A549 (cell line): ENCODE data around the gene LONRF3. TPM values are rescaled to one million over a fixed set of nuclear protein-coding genes. Genes with fewer than 3 reads are reported as not detected.

Source experiments
- ATAC-seq, 2 experiments: fragments of 200-7000 bp in 1 of 2; fragments of >200 bp in 1 of 2; cut with Nextera tagmentation in 1 of 2; cut with Tn5 transposase in 1 of 2; 3 replicates each; pipeline versions ENCODE4 v1.8.0 to v1.9.1; 2018 to 2020; ENCODE audit warnings: mild to moderate bottlenecking in 1 of 2, moderate library complexity in 1 of 2
- CTCF ChIA-PET: fragments of 300-600 bp; sonication (Branson Sonifier 250); formaldehyde crosslinking; extraction: SDS; loops from one replicate; lab custom pipeline; 2021; ENCODE audit warnings: antibody characterized with exemption, inconsistent platforms; lab: Yijun Ruan, JAX
- POLR2A ChIA-PET: fragments of 350-600 bp; formaldehyde crosslinking; extraction: SDS; loops from one replicate; lab custom pipeline; 2021; ENCODE audit warnings: antibody characterized with exemption, inconsistent platforms; lab: Yijun Ruan, JAX
- DNase-seq, 2 experiments: peaks; one replicate each; pipeline versions ENCODE4 v3.0.0 to v3.0.0-alpha.2; 2011 to 2016; ENCODE audit warnings: low read depth in 1 of 2, low spot score in 1 of 2
- FAIRE-seq: peaks from 2 replicates; lab custom pipeline; 2011; peaks lifted over from hg19 to GRCh38; lab: Jason Lieb, UNC
- H3K27ac ChIP-seq, 2 experiments: fragments of >200 bp; sonication (Bioruptor Twin); formaldehyde crosslinking; 3 replicates each; pipeline ENCODE4 v1.5.1; 2016 to 2017
- H3K4me1 ChIP-seq: fragments of >200 bp; sonication (Bioruptor Twin); formaldehyde crosslinking; 3 replicates; pipeline ENCODE4 v1.6.1; 2016
- H3K4me2 ChIP-seq: fragments of >200 bp; sonication (Bioruptor Twin); formaldehyde crosslinking; 3 replicates; pipeline ENCODE4 v1.6.1; 2016
- H3K4me3 ChIP-seq: fragments of >200 bp; sonication (Bioruptor Twin); formaldehyde crosslinking; 3 replicates; pipeline ENCODE4 v1.5.1; 2016
- H3K9me3 ChIP-seq: fragments of >200 bp; sonication (Bioruptor Twin); formaldehyde crosslinking; 3 replicates; pipeline ENCODE4 v1.6.1; 2016
- BHLHE40 ChIP-seq: IDR thresholded peaks from 2 replicates; pipeline ENCODE4 v1.6.1; 2012; ENCODE audit warnings: low read depth, low read length, inconsistent platforms
- CEBPB ChIP-seq, 2 experiments: fragments of >200 bp in 1 of 2; sonication (Bioruptor Twin) in 1 of 2; formaldehyde crosslinking in 1 of 2; IDR thresholded peaks; 2 replicates each; pipeline ENCODE4 v1.6.1; 2012 to 2016
- CHD4 ChIP-seq: fragments of 200-600 bp; sonication (generic); IDR thresholded peaks from 2 replicates; pipeline ENCODE4 v1.6.1; 2016; ENCODE audit warnings: antibody characterized with exemption, mild to moderate bottlenecking, borderline replicate concordance
- EHMT2 ChIP-seq: fragments of 200-600 bp; sonication (generic); IDR thresholded peaks from 2 replicates; pipeline ENCODE4 v1.6.1; 2016; ENCODE audit warnings: antibody characterized with exemption, low read depth, mild to moderate bottlenecking, moderate library complexity
- EP300 ChIP-seq, 2 experiments: fragments of >200 bp; sonication (Bioruptor Twin); formaldehyde crosslinking; IDR thresholded peaks; 2 replicates in 1 of 2; 3 replicates in 1 of 2; pipeline ENCODE4 v1.6.1; 2016 to 2017
- FOSB ChIP-seq: fragments of 250-450 bp; sonication (Bioruptor Pico); IDR thresholded peaks from 2 replicates; pipeline ENCODE4 v1.5.0; 2020; ENCODE audit warnings: mild to moderate bottlenecking, moderate library complexity
- FOSL2 ChIP-seq, 2 experiments: fragments of 450-650 bp in 1 of 2; fragments of >200 bp in 1 of 2; sonication (Bioruptor Twin) in 1 of 2; formaldehyde crosslinking; IDR thresholded peaks; 2 replicates each; pipeline versions ENCODE4 v1.5.0 to v1.6.1; 2016 to 2020; ENCODE audit warnings: mild to moderate bottlenecking in 1 of 2, moderate library complexity in 1 of 2
- HDAC2 ChIP-seq: fragments of 200-600 bp; sonication (generic); IDR thresholded peaks from 2 replicates; pipeline ENCODE4 v1.6.1; 2016
- HOXB5 ChIP-seq: fragments of 250-450 bp; sonication (Bioruptor Pico); IDR thresholded peaks from 2 replicates; pipeline ENCODE4 v1.5.0; 2020; ENCODE audit warnings: mild to moderate bottlenecking, moderate library complexity
- JUNB ChIP-seq: fragments of >200 bp; sonication (Bioruptor Twin); formaldehyde crosslinking; IDR thresholded peaks from 2 replicates; pipeline ENCODE4 v1.6.1; 2016
- KDM1A ChIP-seq: fragments of 200-600 bp; sonication (generic); IDR thresholded peaks from 2 replicates; pipeline ENCODE4 v1.6.1; 2016; ENCODE audit warnings: low read depth, mild to moderate bottlenecking
- KDM5A ChIP-seq: fragments of 200-600 bp; sonication (generic); IDR thresholded peaks from 2 replicates; pipeline ENCODE4 v1.6.1; 2016; ENCODE audit warnings: antibody characterized with exemption, mild to moderate bottlenecking
- MAFK ChIP-seq: fragments of 450-650 bp; IDR thresholded peaks from 2 replicates; pipeline ENCODE4 v1.6.1; 2014; ENCODE audit not compliant: partially characterized antibody
- MYC ChIP-seq: IDR thresholded peaks from 2 replicates; pipeline ENCODE4 v1.6.1; 2012; ENCODE audit warnings: mild to moderate bottlenecking, inconsistent platforms, low read length, improper control_type of control experiment, borderline replicate concordance
- RAD21 ChIP-seq, 2 experiments: fragments of >200 bp in 1 of 2; sonication (Bioruptor Twin) in 1 of 2; formaldehyde crosslinking in 1 of 2; IDR thresholded peaks in 1 of 2; conservative IDR thresholded peaks in 1 of 2; 2 replicates in 1 of 2; 3 replicates in 1 of 2; pipeline ENCODE4 v1.6.1; 2012 to 2018; ENCODE audit warnings: inconsistent platforms in 1 of 2
- RCOR1 ChIP-seq: fragments of 150-350 bp; IDR thresholded peaks from 2 replicates; pipeline ENCODE4 v1.6.1; 2014; ENCODE audit warnings: antibody characterized with exemption, low read length, low read depth
- RFX5 ChIP-seq: fragments of 450-650 bp; IDR thresholded peaks from 2 replicates; pipeline ENCODE4 v1.7.1; 2014; ENCODE audit warnings: antibody characterized with exemption, mild to moderate bottlenecking, moderate library complexity
- SMC3 ChIP-seq: fragments of >200 bp; sonication (Bioruptor Twin); formaldehyde crosslinking; IDR thresholded peaks from 3 replicates; pipeline ENCODE4 v1.6.1; 2018; ENCODE audit warnings: inconsistent platforms
- TFCP2L1 ChIP-seq: fragments of 250-450 bp; sonication (Bioruptor Pico); IDR thresholded peaks from 2 replicates; pipeline ENCODE4 v1.5.0; 2021; ENCODE audit warnings: mild to moderate bottlenecking
- ZNF302 ChIP-seq: fragments of 250-450 bp; sonication (Bioruptor Pico); IDR thresholded peaks from 2 replicates; pipeline ENCODE4 v1.9.0; 2021; ENCODE audit warnings: inconsistent platforms, mild to moderate bottlenecking, moderate library complexity
- whole genome bisulfite sequencing: methylation state at CpG from one replicate; pipeline ENCODE4 v1.1.6; 2017; ENCODE audit errors: missing lambda C conversion rate; 5-methylcytosine and 5-hydroxymethylcytosine counted together
- polyA plus RNA-seq, 4 experiments: library from polyadenylated mRNA; depleted of rRNA in 3 of 4; stranded (reverse); fragments of >200 nt; fragmentation: RNase III in 1 of 4; extraction: RNeasy Plus Mini Kit Qiagen cat#74134 plus additional on column Dnase treatment in 1 of 4; gene quantifications; 2 replicates in 3 of 4; 3 replicates in 1 of 4; pipeline ENCODE4 v1.2.3, GENCODE V29; 2011 to 2017
- TF ChIP-seq, protein P1 (sequence below): IDR thresholded peaks from 2 replicates; pipeline ENCODE4 v1.6.1; 2012
- TF ChIP-seq, protein P2 (sequence below): fragments of 250-450 bp; sonication (Bioruptor Pico); IDR thresholded peaks from 2 replicates; pipeline ENCODE4 v1.5.0; 2021; ENCODE audit warnings: mild to moderate bottlenecking, moderate library complexity, borderline replicate concordance
- TF ChIP-seq, protein P3 (sequence below): fragments of >200 bp; sonication (Bioruptor Twin); formaldehyde crosslinking; IDR thresholded peaks from 3 replicates; pipeline ENCODE4 v1.5.1; 2016
- TF ChIP-seq, protein P4 (sequence below): IDR thresholded peaks from 2 replicates; pipeline ENCODE4 v1.6.1; 2012
- TF ChIP-seq, protein P5 (sequence below): fragments of >200 bp; sonication (Bioruptor Twin); formaldehyde crosslinking; IDR thresholded peaks from 2 replicates; pipeline ENCODE4 v1.6.1; 2016

LONRF3 gene
- polyA plus RNA-seq, 2 of the 4 experiments (the other 2 are of a cell fraction) = 2.5 to 7.7 TPM

DNA sequence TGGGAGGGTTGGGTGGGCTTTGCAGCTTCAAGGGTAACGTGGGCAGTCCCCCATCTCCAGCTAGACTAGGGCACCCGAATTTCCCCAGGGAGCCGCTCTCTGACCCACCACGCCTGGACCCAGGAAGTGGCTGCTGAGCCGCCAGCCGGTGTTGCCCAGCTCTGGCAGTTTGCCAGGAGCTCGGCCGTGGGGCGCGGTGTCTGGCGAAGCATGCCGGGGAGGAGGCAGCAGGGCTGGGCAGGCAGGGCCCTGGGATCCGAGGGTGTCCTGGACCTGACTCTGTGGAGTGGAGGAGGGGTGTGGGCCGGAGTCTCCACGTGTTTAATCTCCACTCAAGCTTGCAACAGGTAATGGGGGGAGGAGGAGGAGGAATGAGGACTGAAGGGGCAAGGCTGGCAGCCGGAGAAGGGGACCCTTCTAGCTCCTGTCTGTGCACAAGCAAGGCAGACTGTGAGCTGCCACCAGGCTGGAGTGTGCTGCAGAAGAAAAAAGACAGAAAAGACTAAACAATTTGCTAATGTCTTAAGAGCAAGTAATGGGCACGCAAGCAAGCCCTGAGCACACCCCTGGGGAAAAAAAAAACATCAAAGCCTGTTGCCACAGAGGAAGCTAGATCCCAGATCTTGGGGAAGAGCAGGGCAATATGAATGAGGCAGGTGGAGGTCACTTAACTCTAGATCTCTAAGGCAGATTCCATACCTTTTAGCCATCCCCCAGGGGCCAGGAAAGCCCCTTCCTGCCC lies 2.4 kb downstream of the LONRF3 start:
- no peak for FAIRE-seq
- peak; percentile 61 for DNase-seq
- no peaks in the 10 kb centered on the region for H3K9me3 ChIP-seq
- TF ChIP-seq EP300 (IDR thresholded peaks at IDR 0.05) = no peak
- TF ChIP-seq RCOR1 = no peak
- no peak for TF ChIP-seq HOXB5 (CRISPR knock-in tag)
- no peak for TF ChIP-seq TFCP2L1 (CRISPR knock-in tag)
- TF ChIP-seq, protein P1, sequence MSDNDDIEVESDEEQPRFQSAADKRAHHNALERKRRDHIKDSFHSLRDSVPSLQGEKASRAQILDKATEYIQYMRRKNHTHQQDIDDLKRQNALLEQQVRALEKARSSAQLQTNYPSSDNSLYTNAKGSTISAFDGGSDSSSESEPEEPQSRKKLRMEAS = peak; percentile 10; the same call in 1 of the 2 replicates
- TF ChIP-seq BHLHE40 = no peak
- TF ChIP-seq RAD21 (conservative IDR thresholded peaks at IDR 0.05 in 1 of 2, IDR thresholded peaks at IDR 0.05 in 1 of 2) = no peak
- TF ChIP-seq CEBPB (IDR thresholded peaks at IDR 0.05) = no peak
- no peak for TF ChIP-seq ZNF302
- ChIA-PET POLR2A (interaction anchor here (0.6 to 1.0 kb wide), 2 partner anchors 28 to 30 kb away, joined by 3 to 6 read pairs; no protein-coding TSS in a partner anchor), CTCF (interaction anchor here (1.0 to 1.5 kb wide), 3 partner anchors 25 to 137 kb away, joined by 3 to 6 read pairs (median 5); no protein-coding TSS in a partner anchor)
- 37% methylated on average over 2 of the region's 17 CpGs for WGBS
- H3K4me1 ChIP-seq = peaks cover 28% of the 10 kb centered on the region
- H3K4me3 ChIP-seq = peak overlapping the region; percentile 76
- H3K27ac ChIP-seq = peak overlapping the region; percentile 95 to 98
- ATAC-seq = peak; percentile 48 to 63
- peak overlapping the region; percentile 99 for H3K4me2 ChIP-seq

DNA sequence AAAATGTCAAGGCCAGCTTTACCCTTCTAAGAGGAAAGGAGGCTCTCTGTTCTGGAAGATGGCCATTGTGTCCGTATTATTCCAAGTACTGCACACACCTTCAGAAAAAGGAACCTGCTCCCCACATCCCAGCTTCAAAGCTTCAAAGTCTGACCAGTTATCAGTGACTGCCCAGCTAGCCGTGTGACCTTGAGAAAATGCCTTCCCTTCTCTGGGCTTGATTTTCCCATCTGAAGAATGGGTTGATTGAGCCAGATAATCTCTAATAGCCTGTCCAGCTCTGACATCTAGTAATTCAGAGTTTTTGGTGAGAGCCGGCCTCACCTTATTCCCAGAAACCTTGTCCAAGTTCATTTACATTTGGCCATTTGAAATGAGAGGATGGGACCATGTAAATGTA lies 3.0 kb downstream of the LONRF3 start:
- no peak for DNase-seq
- peak overlapping the region; percentile 95 to 98; a peak in 5 of 6 replicates for H3K27ac ChIP-seq
- H3K4me3 ChIP-seq = peak overlapping the region; percentile 76; the same call in 2 of the 3 replicates
- no peak for ATAC-seq
- CTCF ChIA-PET = interaction anchor here (0.6 to 1.5 kb wide), 4 partner anchors 24 to 208 kb away, joined by 3 to 6 read pairs (median 4); no protein-coding TSS in a partner anchor
- H3K4me2 ChIP-seq = peak overlapping the region; percentile 99
- H3K4me1 ChIP-seq = peaks cover 28% of the 10 kb centered on the region
- POLR2A ChIA-PET = interaction anchor here (0.6 kb wide), 1 partner anchor 29 kb away, joined by 6 read pairs; no protein-coding TSS in a partner anchor
- H3K9me3 ChIP-seq = no peaks in the 10 kb centered on the region
- no peak for FAIRE-seq
- WGBS = 73% methylated on average over 3 of the region's 3 CpGs
- no peak for TF ChIP-seq KDM5A
- TF ChIP-seq, protein P2, sequence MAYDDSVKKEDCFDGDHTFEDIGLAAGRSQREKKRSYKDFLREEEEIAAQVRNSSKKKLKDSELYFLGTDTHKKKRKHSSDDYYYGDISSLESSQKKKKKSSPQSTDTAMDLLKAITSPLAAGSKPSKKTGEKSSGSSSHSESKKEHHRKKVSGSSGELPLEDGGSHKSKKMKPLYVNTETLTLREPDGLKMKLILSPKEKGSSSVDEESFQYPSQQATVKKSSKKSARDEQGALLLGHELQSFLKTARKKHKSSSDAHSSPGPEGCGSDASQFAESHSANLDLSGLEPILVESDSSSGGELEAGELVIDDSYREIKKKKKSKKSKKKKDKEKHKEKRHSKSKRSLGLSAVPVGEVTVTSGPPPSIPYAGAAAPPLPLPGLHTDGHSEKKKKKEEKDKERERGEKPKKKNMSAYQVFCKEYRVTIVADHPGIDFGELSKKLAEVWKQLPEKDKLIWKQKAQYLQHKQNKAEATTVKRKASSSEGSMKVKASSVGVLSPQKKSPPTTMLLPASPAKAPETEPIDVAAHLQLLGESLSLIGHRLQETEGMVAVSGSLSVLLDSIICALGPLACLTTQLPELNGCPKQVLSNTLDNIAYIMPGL (CRISPR knock-in tag) = no peak
- TF ChIP-seq, protein P3, sequence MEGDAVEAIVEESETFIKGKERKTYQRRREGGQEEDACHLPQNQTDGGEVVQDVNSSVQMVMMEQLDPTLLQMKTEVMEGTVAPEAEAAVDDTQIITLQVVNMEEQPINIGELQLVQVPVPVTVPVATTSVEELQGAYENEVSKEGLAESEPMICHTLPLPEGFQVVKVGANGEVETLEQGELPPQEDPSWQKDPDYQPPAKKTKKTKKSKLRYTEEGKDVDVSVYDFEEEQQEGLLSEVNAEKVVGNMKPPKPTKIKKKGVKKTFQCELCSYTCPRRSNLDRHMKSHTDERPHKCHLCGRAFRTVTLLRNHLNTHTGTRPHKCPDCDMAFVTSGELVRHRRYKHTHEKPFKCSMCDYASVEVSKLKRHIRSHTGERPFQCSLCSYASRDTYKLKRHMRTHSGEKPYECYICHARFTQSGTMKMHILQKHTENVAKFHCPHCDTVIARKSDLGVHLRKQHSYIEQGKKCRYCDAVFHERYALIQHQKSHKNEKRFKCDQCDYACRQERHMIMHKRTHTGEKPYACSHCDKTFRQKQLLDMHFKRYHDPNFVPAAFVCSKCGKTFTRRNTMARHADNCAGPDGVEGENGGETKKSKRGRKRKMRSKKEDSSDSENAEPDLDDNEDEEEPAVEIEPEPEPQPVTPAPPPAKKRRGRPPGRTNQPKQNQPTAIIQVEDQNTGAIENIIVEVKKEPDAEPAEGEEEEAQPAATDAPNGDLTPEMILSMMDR = no peak
- TF ChIP-seq KDM1A = peak; percentile 74; the same call in 1 of the 2 replicates
- no peak for TF ChIP-seq HOXB5 (CRISPR knock-in tag)
- TF ChIP-seq, protein P4, sequence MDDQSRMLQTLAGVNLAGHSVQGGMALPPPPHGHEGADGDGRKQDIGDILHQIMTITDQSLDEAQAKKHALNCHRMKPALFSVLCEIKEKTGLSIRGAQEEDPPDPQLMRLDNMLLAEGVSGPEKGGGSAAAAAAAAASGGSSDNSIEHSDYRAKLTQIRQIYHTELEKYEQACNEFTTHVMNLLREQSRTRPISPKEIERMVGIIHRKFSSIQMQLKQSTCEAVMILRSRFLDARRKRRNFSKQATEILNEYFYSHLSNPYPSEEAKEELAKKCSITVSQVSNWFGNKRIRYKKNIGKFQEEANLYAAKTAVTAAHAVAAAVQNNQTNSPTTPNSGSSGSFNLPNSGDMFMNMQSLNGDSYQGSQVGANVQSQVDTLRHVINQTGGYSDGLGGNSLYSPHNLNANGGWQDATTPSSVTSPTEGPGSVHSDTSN = no peak

DNA sequence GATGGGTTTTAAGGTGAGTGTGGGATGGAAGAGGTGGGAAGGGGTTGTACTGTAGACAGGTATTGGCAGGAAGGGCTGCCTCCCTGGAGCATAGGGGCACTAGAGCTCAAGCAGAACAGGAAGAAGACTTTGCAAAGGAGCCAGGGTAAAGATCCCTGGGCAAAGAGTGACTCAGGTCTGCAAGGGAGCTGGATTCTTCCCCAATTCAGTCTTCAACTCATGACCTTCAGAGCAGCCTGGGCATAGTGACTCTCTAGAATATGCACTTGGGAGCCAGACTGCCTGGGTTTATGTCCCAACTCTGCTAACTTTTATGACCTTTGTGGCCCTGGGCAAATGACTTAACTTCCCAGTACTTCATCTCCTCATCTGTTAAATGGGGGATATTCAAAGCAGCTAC lies 4.0 kb downstream of the LONRF3 start:
- peak in 1 of 2 experiments; percentile 9 for DNase-seq
- TF ChIP-seq MYC (no peak), CEBPB (IDR thresholded peaks at IDR 0.05) (no peak), FOSL2 (IDR thresholded peaks at IDR 0.05) (no peak), FOSL2 (CRISPR knock-in tag; IDR thresholded peaks at IDR 0.05) (no peak), HDAC2 (no peak), FOSB (CRISPR knock-in tag) (no peak), RFX5 (no peak), SMC3 (no peak), EP300 (IDR thresholded peaks at IDR 0.05) (no peak), KDM1A (no peak), JUNB (no peak), CHD4 (no peak), MAFK (no peak), EHMT2 (no peak)
- TF ChIP-seq, protein P4 = no peak
- TF ChIP-seq, protein P5, sequence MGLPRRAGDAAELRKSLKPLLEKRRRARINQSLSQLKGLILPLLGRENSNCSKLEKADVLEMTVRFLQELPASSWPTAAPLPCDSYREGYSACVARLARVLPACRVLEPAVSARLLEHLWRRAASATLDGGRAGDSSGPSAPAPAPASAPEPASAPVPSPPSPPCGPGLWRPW = no peak

More for the DNA sequence above, 4.0 kb downstream of the LONRF3 start:
- H3K27ac ChIP-seq = peak overlapping the region in 1 of 2 experiments; percentile 29; a peak in 1 of 6 replicates
- no peaks in the 10 kb centered on the region for H3K9me3 ChIP-seq
- FAIRE-seq = peak; percentile 28
- no peak overlapping the region for H3K4me3 ChIP-seq
- CTCF ChIA-PET = interaction anchor here (0.7 kb wide), 1 partner anchor 26 kb away, joined by 3 read pairs; no protein-coding TSS in a partner anchor
- POLR2A ChIA-PET = no interaction called here
- H3K4me1 ChIP-seq = peaks cover 28% of the 10 kb centered on the region
- ATAC-seq = no peak
- H3K4me2 ChIP-seq = peak overlapping the region; percentile 32; the same call in 1 of the 3 replicates
